K562 (cell line): ENCODE data around the gene PELI2. TPM values are rescaled to one million over a fixed set of nuclear protein-coding genes. Genes with fewer than 3 reads are reported as not detected.
A peak's percentile ranks its signal among the peaks of the same experiment; 100 is the strongest.

Experiments used
- ASH1L ChIP-seq: fragments of 450-650 bp; IDR thresholded peaks from 2 replicates; pipeline ENCODE4 v1.6.1; 2018; ENCODE audit warnings: borderline replicate concordance, mild to moderate bottlenecking, low read depth; ENCODE audit not compliant: partially characterized antibody
- CHD2 ChIP-seq: IDR thresholded peaks from 2 replicates; pipeline ENCODE4 v1.6.1; 2011; ENCODE audit warnings: low read depth, low read length
- DEAF1 ChIP-seq: fragments of 450-650 bp; formaldehyde crosslinking; IDR thresholded peaks from 2 replicates; pipeline ENCODE4 v1.4.0; 2020; ENCODE audit warnings: mild to moderate bottlenecking, moderate library complexity
- ELF1 ChIP-seq: fragments of 200-800 bp; sonication (Bioruptor generic); IDR thresholded peaks from 2 replicates; pipeline ENCODE4 v1.6.1; 2016; ENCODE audit warnings: missing genetic modification characterization, missing compliant biosample characterization
- ELK3 ChIP-seq: fragments of 450-650 bp; formaldehyde crosslinking; IDR thresholded peaks from 2 replicates; pipeline ENCODE4 v1.4.0; 2020; ENCODE audit warnings: mild to moderate bottlenecking
- EP300 ChIP-seq: IDR thresholded peaks from 2 replicates; pipeline ENCODE4 v1.6.1; 2012; ENCODE audit warnings: low read length, improper control_type of control experiment
- ETV1 ChIP-seq: fragments of 450-650 bp; conservative IDR thresholded peaks from 2 replicates; pipeline ENCODE4 v1.6.1; 2016; ENCODE audit warnings: missing genetic modification characterization, control low read depth, low read depth, missing compliant biosample characterization
- FOXJ3 ChIP-seq: sonication (generic); formaldehyde crosslinking; IDR thresholded peaks from 2 replicates; pipeline ENCODE4 v1.4.0; 2020; ENCODE audit warnings: mild to moderate bottlenecking, missing genetic modification reagents
- IRF1 ChIP-seq: sonication (generic); formaldehyde crosslinking; IDR thresholded peaks from 2 replicates; pipeline ENCODE4 v1.8.0; 2022; ENCODE audit warnings: missing genetic modification reagents, mild to moderate bottlenecking, borderline replicate concordance
- KDM2B ChIP-seq: fragments of 250-450 bp; sonication (Bioruptor Pico); IDR thresholded peaks from 2 replicates; pipeline ENCODE4 v1.8.0; 2021; ENCODE audit warnings: mild to moderate bottlenecking, moderate library complexity
- LCOR ChIP-seq: sonication (generic); formaldehyde crosslinking; IDR thresholded peaks from 2 replicates; pipeline ENCODE4 v1.8.0; 2022; ENCODE audit warnings: mild to moderate bottlenecking, missing genetic modification reagents
- NCOA1 ChIP-seq: fragments of 450-650 bp; IDR thresholded peaks from 2 replicates; pipeline ENCODE4 v1.6.1; 2016; ENCODE audit warnings: low read depth
- NFRKB ChIP-seq: fragments of 450-650 bp; IDR thresholded peaks from 2 replicates; pipeline ENCODE4 v1.6.1; 2016; ENCODE audit warnings: low read depth
- NFYB ChIP-seq: IDR thresholded peaks from 2 replicates; pipeline ENCODE4 v1.6.1; 2011; ENCODE audit warnings: mild to moderate bottlenecking, moderate library complexity; ENCODE audit not compliant: insufficient read length; ENCODE audit errors: extremely low read depth
- PKNOX1 ChIP-seq: fragments of 450-650 bp; IDR thresholded peaks from 2 replicates; pipeline ENCODE4 v1.6.1; 2016
- POLR2B ChIP-seq: fragments of 450-650 bp; IDR thresholded peaks from 2 replicates; pipeline ENCODE4 v1.6.1; 2018; ENCODE audit warnings: low read depth; ENCODE audit not compliant: partially characterized antibody
- PTRF ChIP-seq: fragments of 450-650 bp; IDR thresholded peaks from 2 replicates; pipeline ENCODE4 v1.6.1; 2016; ENCODE audit warnings: mild to moderate bottlenecking, missing genetic modification characterization, missing compliant biosample characterization
- TEAD1 ChIP-seq, 2 experiments: fragments of 450-650 bp in 1 of 2; sonication (generic) in 1 of 2; formaldehyde crosslinking; IDR thresholded peaks; 2 replicates each; pipeline versions ENCODE4 v1.4.0 to v1.8.0; 2020 to 2022; ENCODE audit warnings: mild to moderate bottlenecking in 2 of 2, missing genetic modification reagents in 1 of 2
- ZBED1 ChIP-seq: IDR thresholded peaks from 2 replicates; pipeline ENCODE4 v1.6.1; 2014
- ZNF133 ChIP-seq: fragments of 250-450 bp; sonication (Bioruptor Pico); IDR thresholded peaks from 2 replicates; pipeline ENCODE4 v1.4.0; 2020; ENCODE audit warnings: mild to moderate bottlenecking
- ZNF146 ChIP-seq: IDR thresholded peaks from one replicate; pipeline ENCODE4 v1.6.1; 2018; ENCODE audit warnings: missing compliant biosample characterization; ENCODE audit not compliant: unreplicated experiment
- ZNF57 ChIP-seq: fragments of 450-650 bp; formaldehyde crosslinking; IDR thresholded peaks from 2 replicates; pipeline ENCODE4 v1.4.0; 2020; ENCODE audit warnings: mild to moderate bottlenecking, moderate library complexity
- ZNF695 ChIP-seq: fragments of 450-650 bp; formaldehyde crosslinking; IDR thresholded peaks from 2 replicates; pipeline ENCODE4 v1.4.0; 2020; ENCODE audit warnings: mild to moderate bottlenecking, moderate library complexity
- polyA plus RNA-seq, 8 experiments: library from polyadenylated mRNA; depleted of rRNA in 4 of 8; stranded (reverse) in 5 of 8; unstranded in 3 of 8; fragments of >200 nt; fragmentation: Nextera tagmentation in 2 of 8; fragmentation: Illumina TruSeq in 1 of 8; extraction: Ambion mirVana in 2 of 8; extraction: Trizol in 1 of 8; gene quantifications; 2 replicates each; pipeline versions ENCODE4 v1.2.1 to v1.2.3, GENCODE V29; 2011 to 2014; ENCODE audit warnings: inconsistent platforms in 1 of 8, missing spikeins in 1 of 8
- total RNA-seq, 7 experiments: library from RNA; depleted of rRNA in 6 of 7; stranded (reverse); fragments of >200 nt in 6 of 7; fragmentation: Illumina TruSeq in 2 of 7; extraction: Trizol in 2 of 7; gene quantifications; 2 replicates each; pipeline versions ENCODE4 v1.2.1 to v1.2.3, GENCODE V29; 2011 to 2021; ENCODE audit warnings: low replicate concordance in 1 of 7

Gene PELI2
- total and polyA plus RNA-seq, 9 of the 15 experiments (the other 6 are each of a cell fraction or from before 2014, with no cell fraction given), result 0.20 to 1.5 (median 0.44) TPM

GRCh38 chr14:56333359-56334292 is 215.4 kb downstream of the PELI2 start (continued):
- TF ChIP-seq DEAF1 (no peak), ELF1 (no peak), CHD2 (no peak), PTRF (no peak), ZNF146 (CRISPR knock-in tag) (no peak), ASH1L (no peak), LCOR (no peak), ZNF133 (CRISPR knock-in tag) (no peak), ELK3 (CRISPR knock-in tag) (no peak), ZNF695 (no peak), FOXJ3 (no peak), ZBED1 (no peak), PKNOX1 (no peak), EP300 (peak; percentile 21; the same call in 1 of the 2 replicates), KDM2B (CRISPR knock-in tag) (no peak), NFRKB (0 out of 2 replicates have a peak, but pooled peaks have one; percentile 36), ETV1 (tag) (peak; percentile 60; the same call in 1 of the 2 replicates), NFYB (no peak), IRF1 (CRISPR knock-in tag) (no peak), NCOA1 (no peak), TEAD1 (CRISPR knock-in tag; IDR thresholded peaks at IDR 0.05) (no peak), POLR2B (no peak), ZNF57 (CRISPR knock-in tag) (no peak)
